Fibroblast of mammary gland (primary cell): ENCODE results near the gene SPI1.

Source experiments
- DNase-seq: peaks from one replicate; pipeline ENCODE4 v3.0.0-alpha.2; 2010; ENCODE audit warnings: low read depth
- H3K4me3 ChIP-seq: 2 replicates; pipeline ENCODE4 v1.5.1; 2011; ENCODE audit warnings: low read depth, mild to moderate bottlenecking, low read length, moderate library complexity; ENCODE audit not compliant: control insufficient read depth
- CTCF ChIP-seq: conservative IDR thresholded peaks from 2 replicates; pipeline ENCODE4 v1.5.1; 2011; ENCODE audit warnings: low read depth, low read length, inconsistent platforms; ENCODE audit not compliant: control insufficient read depth, insufficient read depth

Gene SPI1

GRCh38 chr11:47366020-47366490 lies 12.3 kb downstream of the SPI1 start:
- TF ChIP-seq CTCF = no peak
- no peak for DNase-seq

GRCh38 chr11:47361419-47361818 lies 16.9 kb downstream of the SPI1 start:
- no peak for TF ChIP-seq CTCF

More at GRCh38 chr11:47366020-47366490, 12.3 kb downstream of the SPI1 start:
- H3K4me3 ChIP-seq = no peak overlapping the region

GRCh38 chr11:47360341-47360740 lies 18.0 kb downstream of the SPI1 start:
- no peak for TF ChIP-seq CTCF
- DNase-seq = no peak
- H3K4me3 ChIP-seq = no peak overlapping the region

More at GRCh38 chr11:47361419-47361818, 16.9 kb downstream of the SPI1 start:
- DNase-seq = no peak
- H3K4me3 ChIP-seq = no peak overlapping the region

- TF ChIP-seq CTCF = no peak
- H3K4me3 ChIP-seq = no peak overlapping the region
- no peak for DNase-seq
Observed at GRCh38 chr11:47359586-47359985, 18.8 kb downstream of the SPI1 start.

GRCh38 chr11:47359162-47359561 lies 19.2 kb downstream of the SPI1 start:
- TF ChIP-seq CTCF = no peak
- no peak overlapping the region for H3K4me3 ChIP-seq

GRCh38 chr11:47358731-47359051 lies 19.7 kb downstream of the SPI1 start:
- H3K4me3 ChIP-seq = no peak overlapping the region
- no peak for TF ChIP-seq CTCF
- no peak for DNase-seq

More at GRCh38 chr11:47359162-47359561, 19.2 kb downstream of the SPI1 start:
- DNase-seq = no peak

- no peak for TF ChIP-seq CTCF
- DNase-seq = no peak
- no peak overlapping the region for H3K4me3 ChIP-seq
Observed at GRCh38 chr11:47357985-47358730, 20.2 kb downstream of the SPI1 start.
